ENCODE results near the gene CAPN2. TPM values are rescaled to one million over a fixed set of nuclear protein-coding genes. Genes with fewer than 3 reads are reported as not detected.

CAPN2 gene
- total and polyA plus RNA-seq, 2 experiments from 2014 or later, result 8.4 to 17.8 TPM

DNA sequence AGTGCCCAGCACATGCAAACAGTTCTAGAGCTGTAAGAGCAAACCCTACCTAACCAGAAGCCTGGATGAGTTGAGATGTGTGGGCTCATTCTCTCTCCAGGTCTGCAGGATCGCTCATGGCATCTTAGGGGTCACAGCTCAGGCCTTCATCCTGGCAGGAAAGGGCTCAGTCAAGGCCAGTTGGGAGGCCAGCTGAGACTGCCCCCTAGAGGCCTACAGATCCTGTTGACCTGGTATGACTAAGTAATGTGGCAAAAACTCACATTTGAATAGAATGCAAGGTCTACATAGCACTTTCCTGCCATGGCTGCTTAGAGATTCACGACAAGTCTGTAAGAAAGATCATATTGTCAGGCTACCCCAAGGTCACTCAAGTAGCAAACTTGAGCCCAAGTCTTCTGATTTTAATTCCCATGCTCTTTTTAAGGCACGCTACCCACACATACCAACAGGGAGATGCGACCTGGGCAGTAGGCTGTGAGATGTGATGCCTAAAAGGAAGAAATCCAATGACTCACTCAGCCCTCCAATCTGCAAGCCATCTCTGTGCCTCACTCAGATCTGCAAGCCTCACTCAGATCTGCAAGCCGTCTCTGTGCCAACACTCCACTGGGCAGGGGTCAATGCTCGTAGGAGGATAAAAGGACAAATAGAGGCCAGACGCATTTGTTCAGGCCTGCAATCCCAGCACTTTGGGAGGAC is 41.7 kb upstream of the CAPN2 start:
- H3K9me3 Mint-ChIP-seq, result peaks cover 29% of the 10 kb centered on the region

More for the DNA sequence above, 41.7 kb upstream of the CAPN2 start:
- DNase-seq (ENCODE audit: low spot score) (peak; percentile 87), ATAC-seq (peak; percentile 100)
- Mint-ChIP-seq H3K27me3 (ENCODE audit: insufficient read depth, low read depth, poor library complexity) (peaks cover 3% of the 10 kb centered on the region), H3K36me3 (ENCODE audit: low read depth) (peaks cover 22% of the 10 kb centered on the region), H3K4me3 (no peak overlapping the region), H3K4me1 (peaks cover 7% of the 10 kb centered on the region), H3K27ac (peak overlapping the region; percentile 82)
- Histone ChIP-seq H3F3A (replicated peaks; ENCODE audit: low read depth) (no peaks in the 10 kb centered on the region), H4K20me1 (replicated peaks; ENCODE audit: insufficient read depth) (no peaks in the 10 kb centered on the region), H3K27me3 (ENCODE audit: insufficient read depth) (no peaks in the 10 kb centered on the region), H3K79me2 (replicated peaks; ENCODE audit: insufficient read depth) (no peaks in the 10 kb centered on the region), H3K27ac (ENCODE audit: low read depth) (no peak overlapping the region), H2AFZ (peak overlapping the region; percentile 20; the same call in 1 of the 2 replicates), H3K4me2 (no peak overlapping the region), H3K36me3 (ENCODE audit: insufficient read depth) (peaks cover 14% of the 10 kb centered on the region), H3K4me3 (no peak overlapping the region), H3K9me2 (ENCODE audit: insufficient read depth) (peaks cover 4% of the 10 kb centered on the region; the same call in 1 of the 2 replicates), H3K4me1 (ENCODE audit: insufficient read depth) (no peaks in the 10 kb centered on the region)
- TF ChIP-seq ZNF331 (CRISPR knock-in tag; IDR thresholded peaks at IDR 0.05; ENCODE audit: low read depth) (no peak), ZNF462 (CRISPR knock-in tag; IDR thresholded peaks at IDR 0.05) (peak; percentile 49; the same call in 1 of the 2 replicates), STAT1 (IDR thresholded peaks at IDR 0.05; ENCODE audit: unreplicated experiment) (no peak), CTCF (conservative IDR thresholded peaks at IDR 0.05; ENCODE audit: low read depth in 2 of 2) (peak; percentile 74 to 93), NANOG (IDR thresholded peaks at IDR 0.05; ENCODE audit: borderline replicate concordance) (no peak), EZH2 (IDR thresholded peaks at IDR 0.05; ENCODE audit: low read depth, unreplicated experiment) (no peak)
